ENCODE measurements around the gene LRRC8E. TPM values are rescaled to one million over a fixed set of nuclear protein-coding genes. Genes with fewer than 3 reads are reported as not detected.

The LRRC8E gene
- total RNA-seq, 1 donor from 2014 or later, result 4.3 TPM

DNA sequence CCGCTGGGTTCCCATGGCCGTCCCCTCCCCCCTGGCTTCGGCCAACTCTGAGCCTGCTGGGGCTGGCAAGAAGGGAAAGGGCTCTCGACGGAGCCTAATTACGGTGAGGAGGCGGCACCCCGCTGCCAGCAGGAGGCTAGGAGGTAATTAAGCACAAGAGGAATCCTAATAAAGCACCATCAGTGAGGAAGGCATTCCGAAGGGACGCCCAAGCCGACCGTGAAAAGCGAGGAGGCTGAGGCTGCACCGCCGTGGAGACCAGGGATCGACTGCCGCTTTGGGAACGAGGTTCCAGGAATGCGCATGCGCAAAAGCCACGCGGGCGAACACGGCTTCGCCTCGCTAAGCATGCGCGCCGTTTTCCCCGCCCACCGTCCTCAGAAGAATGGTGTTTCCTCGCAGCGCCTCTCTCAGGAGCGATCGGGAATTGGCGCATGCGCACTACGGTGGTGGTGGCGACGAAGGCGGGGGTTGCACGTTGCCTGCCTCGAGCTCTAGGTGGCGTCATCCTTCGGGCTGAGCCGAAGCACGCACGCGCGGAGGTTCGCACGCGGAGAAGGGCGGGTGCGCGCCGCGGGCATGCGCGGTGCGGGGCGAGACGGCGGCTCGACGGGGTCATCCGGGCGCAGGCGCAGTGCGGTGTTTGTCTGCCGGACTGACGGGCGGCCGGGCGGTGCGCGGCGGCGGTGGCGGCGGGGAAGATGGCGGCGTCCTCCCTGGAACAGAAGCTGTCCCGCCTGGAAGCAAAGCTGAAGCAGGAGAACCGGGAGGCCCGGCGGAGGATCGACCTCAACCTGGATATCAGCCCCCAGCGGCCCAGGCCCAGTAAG, 15.1 kb downstream of the LRRC8E start, which contains the start of gene MAP2K7:
Gene MAP2K7 (plus strand): TSS at position 634 of the 830 bp plus-strand sequence. CDS start 68 bp downstream, at position 702.
- H3K9me3 Mint-ChIP-seq, result no peaks in the 10 kb centered on the region
- H3K36me3 Mint-ChIP-seq, result no peaks in the 10 kb centered on the region
- H3K4me1 Mint-ChIP-seq (ENCODE audit: unreplicated experiment), result peaks cover 11% of the 10 kb centered on the region
- TF ChIP-seq, protein P1, sequence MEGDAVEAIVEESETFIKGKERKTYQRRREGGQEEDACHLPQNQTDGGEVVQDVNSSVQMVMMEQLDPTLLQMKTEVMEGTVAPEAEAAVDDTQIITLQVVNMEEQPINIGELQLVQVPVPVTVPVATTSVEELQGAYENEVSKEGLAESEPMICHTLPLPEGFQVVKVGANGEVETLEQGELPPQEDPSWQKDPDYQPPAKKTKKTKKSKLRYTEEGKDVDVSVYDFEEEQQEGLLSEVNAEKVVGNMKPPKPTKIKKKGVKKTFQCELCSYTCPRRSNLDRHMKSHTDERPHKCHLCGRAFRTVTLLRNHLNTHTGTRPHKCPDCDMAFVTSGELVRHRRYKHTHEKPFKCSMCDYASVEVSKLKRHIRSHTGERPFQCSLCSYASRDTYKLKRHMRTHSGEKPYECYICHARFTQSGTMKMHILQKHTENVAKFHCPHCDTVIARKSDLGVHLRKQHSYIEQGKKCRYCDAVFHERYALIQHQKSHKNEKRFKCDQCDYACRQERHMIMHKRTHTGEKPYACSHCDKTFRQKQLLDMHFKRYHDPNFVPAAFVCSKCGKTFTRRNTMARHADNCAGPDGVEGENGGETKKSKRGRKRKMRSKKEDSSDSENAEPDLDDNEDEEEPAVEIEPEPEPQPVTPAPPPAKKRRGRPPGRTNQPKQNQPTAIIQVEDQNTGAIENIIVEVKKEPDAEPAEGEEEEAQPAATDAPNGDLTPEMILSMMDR (conservative IDR thresholded peaks at IDR 0.05), result peak; percentile 52
- DNase-seq (ENCODE audit: extremely low spot score, unreplicated experiment), result peak; percentile 100
- H3K27ac Mint-ChIP-seq, result peak within 1 kb of the TSS; percentile 97
- H3K4me3 Mint-ChIP-seq, result peak within 1 kb of the TSS; percentile 92
- H3K27me3 Mint-ChIP-seq, result no peaks in the 10 kb centered on the region

DNA sequence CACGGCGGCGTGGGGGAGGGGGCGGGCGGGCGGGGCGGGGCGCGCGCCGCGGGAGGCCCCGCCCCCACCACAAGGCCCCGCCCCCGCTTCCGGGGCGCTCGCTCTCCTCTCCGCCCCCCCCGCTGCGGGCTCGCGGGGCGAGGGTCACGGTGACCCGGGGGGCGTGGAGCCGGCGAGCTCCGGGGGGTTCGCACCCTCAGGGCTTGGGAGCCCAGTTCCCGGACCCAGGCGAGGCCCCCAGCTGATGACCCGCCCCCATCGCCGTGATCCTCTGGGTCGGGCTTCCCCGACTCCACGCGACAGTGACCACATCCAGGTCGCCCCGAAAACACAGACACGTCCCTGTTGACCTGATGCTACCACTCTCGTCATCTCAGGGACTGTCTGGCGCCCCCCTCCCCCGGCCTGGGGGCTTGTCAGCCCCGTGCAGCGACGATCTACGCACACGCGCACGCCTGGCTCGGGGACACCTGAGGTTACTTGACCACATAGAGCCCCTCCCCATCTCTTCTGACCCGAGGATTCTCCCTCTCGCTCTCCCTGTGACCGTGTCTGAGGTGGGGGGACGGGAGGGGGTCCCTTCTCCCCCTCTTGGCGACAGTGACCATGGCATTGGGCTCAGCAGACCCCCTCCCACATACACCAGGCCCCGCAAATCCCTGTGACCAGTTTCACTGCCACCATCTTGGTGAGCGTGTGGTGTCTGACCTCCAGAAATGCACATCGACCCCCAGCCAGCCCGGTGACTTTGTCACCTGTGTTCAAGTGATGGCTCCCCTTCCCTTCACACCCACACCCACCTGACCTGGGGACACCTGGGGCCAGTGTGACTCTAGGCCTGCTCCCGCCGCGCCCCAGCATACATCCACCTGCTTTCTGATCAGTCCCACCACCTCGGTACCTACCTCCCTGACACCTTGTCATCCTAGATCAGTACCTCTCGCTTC, 16.0 kb downstream of the LRRC8E start:
- H3K36me3 Mint-ChIP-seq, result no peaks in the 10 kb centered on the region
- no peak for DNase-seq (ENCODE audit: extremely low spot score, unreplicated experiment)
- TF ChIP-seq, protein P1 (conservative IDR thresholded peaks at IDR 0.05), result no peak

DNA sequence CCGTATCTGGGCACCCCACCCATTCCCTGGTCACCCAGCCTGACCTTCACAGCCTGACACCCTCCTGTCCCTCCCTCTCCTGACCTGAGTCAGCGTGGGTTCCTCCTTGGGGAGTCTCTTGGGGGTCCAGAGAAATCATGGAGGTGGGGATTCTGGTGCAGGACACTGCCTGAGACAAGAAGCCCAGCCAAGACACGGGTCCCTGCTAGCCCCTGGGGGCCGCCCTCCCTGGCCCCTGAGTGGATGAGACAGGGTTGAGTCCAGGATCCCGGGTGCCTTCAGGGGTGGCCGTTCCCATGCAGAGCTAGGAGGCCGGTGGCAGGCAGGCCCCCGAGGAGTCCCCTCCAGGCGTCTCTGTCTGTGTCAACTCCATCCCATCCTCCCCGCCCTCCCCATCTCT, 17.0 kb downstream of the LRRC8E start:
- Mint-ChIP-seq H3K9me3 (no peaks in the 10 kb centered on the region), H3K4me3 (peak overlapping the region; percentile 88), H3K4me1 (ENCODE audit: unreplicated experiment) (peaks cover 11% of the 10 kb centered on the region), H3K36me3 (no peaks in the 10 kb centered on the region), H3K27me3 (no peaks in the 10 kb centered on the region), H3K27ac (peak overlapping the region; percentile 78)
- no peak for DNase-seq (ENCODE audit: extremely low spot score, unreplicated experiment)
- TF ChIP-seq, protein P1 (conservative IDR thresholded peaks at IDR 0.05), result no peak

More for the DNA sequence above, 16.0 kb downstream of the LRRC8E start:
- peak overlapping the region; percentile 78 for H3K27ac Mint-ChIP-seq
- H3K9me3 Mint-ChIP-seq, result no peaks in the 10 kb centered on the region
- no peaks in the 10 kb centered on the region for H3K27me3 Mint-ChIP-seq
- H3K4me3 Mint-ChIP-seq, result peak overlapping the region; percentile 92
- H3K4me1 Mint-ChIP-seq (ENCODE audit: unreplicated experiment), result peaks cover 11% of the 10 kb centered on the region

DNA sequence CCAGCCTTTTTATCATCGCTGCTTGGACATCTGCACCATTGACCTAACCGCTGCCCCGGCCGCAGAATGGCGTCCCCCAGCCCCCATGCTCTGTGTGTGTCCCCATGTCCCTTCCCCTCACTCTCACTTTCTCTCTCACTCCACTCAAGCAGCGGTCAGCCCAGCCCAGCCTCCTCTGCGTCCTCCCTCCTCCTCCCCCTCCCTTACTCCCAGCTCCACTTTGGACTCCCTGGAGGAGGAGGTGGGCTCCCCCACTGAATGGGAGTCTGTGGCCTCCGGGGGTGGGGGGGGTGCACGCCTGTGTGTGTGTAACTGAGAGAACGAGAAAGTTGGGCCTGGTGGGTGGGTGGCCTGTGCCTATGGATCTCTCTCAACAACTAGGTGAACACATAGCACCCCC, 17.5 kb downstream of the LRRC8E start:
- Mint-ChIP-seq H3K36me3 (no peaks in the 10 kb centered on the region), H3K9me3 (no peaks in the 10 kb centered on the region), H3K27ac (peak overlapping the region; percentile 61), H3K4me3 (peak overlapping the region; percentile 81), H3K4me1 (ENCODE audit: unreplicated experiment) (peaks cover 11% of the 10 kb centered on the region), H3K27me3 (no peaks in the 10 kb centered on the region)
- DNase-seq (ENCODE audit: extremely low spot score, unreplicated experiment), result no peak
- TF ChIP-seq, protein P1 (conservative IDR thresholded peaks at IDR 0.05), result no peak

DNA sequence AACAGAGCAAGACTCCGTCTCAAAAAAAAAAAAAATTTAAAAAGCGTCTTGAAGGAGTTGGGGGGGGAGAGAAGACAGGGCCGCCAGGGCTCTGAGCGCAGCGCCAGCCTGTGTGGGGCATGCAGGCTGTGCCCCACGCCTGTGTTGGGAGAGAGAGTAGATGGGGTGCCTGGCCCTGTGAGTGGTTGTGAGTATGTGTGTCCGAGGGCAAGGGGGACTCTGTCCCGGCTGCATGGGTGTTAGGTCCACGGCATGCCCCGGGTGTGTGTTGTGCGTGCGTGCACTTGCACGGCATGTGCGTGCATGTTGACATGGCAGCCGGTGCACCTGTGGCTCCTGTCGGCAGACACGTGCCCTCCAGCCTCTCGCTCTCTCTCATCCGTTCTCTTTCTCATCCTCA, 18.8 kb downstream of the LRRC8E start:
- Mint-ChIP-seq H3K9me3 (no peaks in the 10 kb centered on the region), H3K36me3 (no peaks in the 10 kb centered on the region), H3K4me3 (no peak overlapping the region), H3K27me3 (no peaks in the 10 kb centered on the region), H3K27ac (no peak overlapping the region), H3K4me1 (ENCODE audit: unreplicated experiment) (peaks cover 11% of the 10 kb centered on the region)
- TF ChIP-seq, protein P1 (conservative IDR thresholded peaks at IDR 0.05), result no peak
- no peak for DNase-seq (ENCODE audit: extremely low spot score, unreplicated experiment)

Measured in type B pancreatic cell (in vitro differentiated cells).